Esophagus squamous epithelium (tissue), 5 donors: ENCODE data around the gene EWSR1. TPM values are rescaled to one million over a fixed set of nuclear protein-coding genes. Genes with fewer than 3 reads are reported as not detected.

Experiments
- DNase-seq: peaks from one replicate; lab custom pipeline; 2025; lab: John Stamatoyannopoulos, UW
- H3K27ac ChIP-seq, 4 donors: fragments of 200-600 bp; sonication (generic); one replicate each; pipeline ENCODE4 v1.5.1; 2016 to 2019; ENCODE audit warnings: mild to moderate bottlenecking in 1 of 4
- H3K27me3 ChIP-seq, 4 donors: fragments of 200-600 bp; sonication (generic); 1 replicate in 3 of 4; 2 replicates in 1 of 4; pipeline versions ENCODE4 v1.5.1 to v1.6.0; 2017 to 2021; ENCODE audit warnings: antibody characterized with exemption in 1 of 4
- H3K36me3 ChIP-seq, 3 donors: fragments of 200-600 bp; sonication (generic); one replicate each; pipeline ENCODE4 v1.5.1; 2016 to 2019
- H3K4me1 ChIP-seq, 3 donors: fragments of 200-600 bp; sonication (generic); one replicate each; pipeline ENCODE4 v1.5.1; 2017 to 2019
- H3K4me3 ChIP-seq, 4 donors: fragments of 200-600 bp; sonication (generic); 1 replicate in 3 of 4; 2 replicates in 1 of 4; pipeline ENCODE4 v1.5.1; 2016 to 2019; ENCODE audit warnings: mild to moderate bottlenecking in 2 of 4, moderate library complexity in 1 of 4
- H3K9me3 ChIP-seq, 3 donors: fragments of 200-600 bp; sonication (generic); one replicate each; pipeline ENCODE4 v1.5.1; 2016 to 2019
- CTCF ChIP-seq, 6 experiments: fragments of 450-650 bp in 4 of 6; fragments of 200-600 bp in 2 of 6; sonication (generic) in 2 of 6; IDR thresholded peaks; one replicate each; pipeline ENCODE4 v1.5.1; 2016 to 2019; ENCODE audit warnings: antibody characterized with exemption in 6 of 6, mild to moderate bottlenecking in 4 of 6, moderate library complexity in 4 of 6
- POLR2A ChIP-seq, 4 donors: fragments of 450-650 bp; IDR thresholded peaks; one replicate each; pipeline ENCODE4 v1.6.1; 2017; ENCODE audit warnings: antibody characterized with exemption in 4 of 4, mild to moderate bottlenecking in 4 of 4, moderate library complexity in 3 of 4
- whole genome bisulfite sequencing, 2 donors: methylation state at CpG; one replicate each; pipeline ENCODE4 v1.1.5; 2018; 5-methylcytosine and 5-hydroxymethylcytosine counted together
- intact Hi-C: fragments of 100-400 bp; cut with DNase I; formaldehyde crosslinking; loops from one replicate; pipeline ENCODE4 v1.15.0; 2022
- total RNA-seq, 4 donors: library from RNA; depleted of rRNA; stranded (reverse); fragments of >200 nt; gene quantifications; one replicate each; pipeline ENCODE4 v1.1.0, GENCODE V29; 2016
- donor health status: DM: yes; HTN: yes; CAD: no.

Gene EWSR1
- total RNA-seq, 4 donors from 2014 or later = 124 to 217 (median 174) TPM

- H3K27me3 ChIP-seq = no peaks in the 10 kb centered on the region
- intact Hi-C loops = no loop called here
- H3K9me3 ChIP-seq = no peaks in the 10 kb centered on the region
- 87 to 96% methylated on average over 3 to 7 of the region's 8 CpGs for WGBS, 2 donors
- H3K4me3 ChIP-seq = no peak overlapping the region
- peaks cover 42 to 100% (median 74%) of the 10 kb centered on the region in 3 donors for H3K36me3 ChIP-seq
- H3K27ac ChIP-seq = no peak overlapping the region
- H3K4me1 ChIP-seq = peaks cover 0 to 13% (median 3%) of the 10 kb centered on the region in 3 donors
- TF ChIP-seq CTCF (IDR thresholded peaks at IDR 0.05) (no peak), POLR2A (IDR thresholded peaks at IDR 0.05) (no peak)
- no peak for DNase-seq
Observed at GRCh38 chr22:29331213-29331612, 63.1 kb downstream of the EWSR1 start.

DNA sequence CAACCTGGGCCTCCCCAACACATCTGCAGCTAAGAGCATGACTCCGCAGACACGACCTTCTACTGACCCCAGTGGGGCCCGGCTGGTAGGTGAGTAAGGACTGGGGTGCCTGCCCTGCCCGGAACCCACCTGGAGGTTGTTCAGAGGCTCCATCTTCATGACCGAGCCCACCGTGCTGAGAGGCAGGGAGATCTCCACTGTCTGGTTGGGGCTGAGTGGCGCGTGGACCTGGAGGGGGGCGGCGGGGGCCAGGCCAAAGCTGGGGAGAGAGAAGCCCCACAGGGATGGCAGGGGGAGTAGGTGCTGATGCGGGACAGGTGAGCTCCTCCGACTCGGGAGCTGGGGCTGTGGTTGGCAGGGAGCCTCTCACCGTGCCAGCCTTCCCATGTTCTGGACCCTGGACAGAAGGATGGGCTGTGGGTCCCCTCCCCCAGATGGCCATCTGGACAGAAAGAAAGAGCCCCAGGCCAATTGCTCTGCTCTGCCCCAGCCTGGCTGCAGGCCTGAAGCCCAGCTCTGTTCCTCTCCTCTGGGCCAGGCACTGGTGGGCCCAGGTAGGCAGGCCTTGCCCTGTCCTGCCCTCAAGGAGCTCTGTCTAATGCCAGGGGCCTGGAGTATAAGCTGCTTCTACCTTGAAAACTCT is 63.7 kb downstream of the EWSR1 start:
- no peak overlapping the region for H3K27ac ChIP-seq
- WGBS, 2 donors = 82 to 100% methylated on average over 1 to 5 of the region's 14 CpGs

DNA sequence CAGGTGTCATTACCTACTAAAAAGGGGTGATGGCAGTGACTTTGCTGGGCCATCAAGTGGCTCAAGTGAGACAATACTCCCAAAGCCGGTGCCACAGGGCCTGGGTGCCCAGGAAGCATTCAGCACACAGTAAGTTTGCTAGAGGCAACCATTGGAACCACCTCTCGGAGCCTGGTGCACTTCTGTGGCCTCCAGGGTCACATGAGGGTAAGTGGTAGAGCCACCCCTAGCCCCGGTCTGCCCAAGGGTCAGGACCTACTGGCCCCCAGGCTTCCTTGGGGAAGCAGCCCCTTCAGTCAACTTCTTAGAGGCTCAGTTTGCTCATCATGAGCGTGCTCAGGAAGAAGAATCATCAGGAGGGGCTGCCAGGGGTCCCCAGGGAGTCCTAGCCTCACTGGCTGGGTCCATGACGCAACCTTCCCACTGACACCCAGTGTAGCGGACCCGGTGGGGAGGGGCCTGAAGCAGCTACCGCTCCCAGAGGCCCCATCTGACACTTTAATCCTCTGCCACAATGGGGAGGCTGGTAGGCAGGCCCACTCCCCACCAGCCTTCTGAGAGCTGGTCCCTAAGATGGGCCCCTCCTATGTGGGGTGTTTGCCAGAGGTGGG is 64.9 kb downstream of the EWSR1 start:
- DNase-seq = no peak
- no peak overlapping the region for H3K4me3 ChIP-seq
- no peaks in the 10 kb centered on the region for H3K27me3 ChIP-seq
- H3K27ac ChIP-seq = no peak overlapping the region
- H3K4me1 ChIP-seq = peaks cover 6 to 31% (median 10%) of the 10 kb centered on the region in 3 donors
- no peaks in the 10 kb centered on the region for H3K9me3 ChIP-seq
- H3K36me3 ChIP-seq = peaks cover 36 to 100% (median 60%) of the 10 kb centered on the region in 3 donors
- TF ChIP-seq POLR2A (IDR thresholded peaks at IDR 0.05) = no peak
- TF ChIP-seq CTCF (IDR thresholded peaks at IDR 0.05) = no peak
- intact Hi-C loops = no loop called here
- 93% methylated on average over 3 of the region's 8 CpGs; no CpG with 5 or more reads in 1 of the 2 donors for WGBS, 2 donors

More for the DNA sequence above, 63.7 kb downstream of the EWSR1 start:
- TF ChIP-seq CTCF (IDR thresholded peaks at IDR 0.05) (no peak), POLR2A (IDR thresholded peaks at IDR 0.05) (no peak)
- intact Hi-C loops = no loop called here
- no peaks in the 10 kb centered on the region for H3K9me3 ChIP-seq
- H3K27me3 ChIP-seq = no peaks in the 10 kb centered on the region
- H3K4me1 ChIP-seq = peaks cover 0 to 19% (median 3%) of the 10 kb centered on the region in 3 donors
- no peak for DNase-seq
- no peak overlapping the region for H3K4me3 ChIP-seq
- H3K36me3 ChIP-seq = peaks cover 42 to 100% (median 70%) of the 10 kb centered on the region in 3 donors

GRCh38 chr22:29334148-29334547 is 66.1 kb downstream of the EWSR1 start:
- no peaks in the 10 kb centered on the region for H3K27me3 ChIP-seq
- 93% methylated on average over 5 of the region's 7 CpGs; no CpG with 5 or more reads in 1 of the 2 donors for WGBS, 2 donors
- H3K4me1 ChIP-seq = peaks cover 6 to 42% (median 11%) of the 10 kb centered on the region in 3 donors
- H3K36me3 ChIP-seq = peaks cover 35 to 100% (median 56%) of the 10 kb centered on the region in 3 donors
- H3K27ac ChIP-seq = no peak overlapping the region
- no peak overlapping the region for H3K4me3 ChIP-seq
- intact Hi-C loops = no loop called here
- TF ChIP-seq CTCF (IDR thresholded peaks at IDR 0.05) (no peak), POLR2A (IDR thresholded peaks at IDR 0.05) (no peak)
- no peak for DNase-seq
- H3K9me3 ChIP-seq = no peaks in the 10 kb centered on the region

GRCh38 chr22:29334696-29335344 is 66.8 kb downstream of the EWSR1 start:
- TF ChIP-seq CTCF (IDR thresholded peaks at IDR 0.05) (no peak), POLR2A (IDR thresholded peaks at IDR 0.05) (no peak)
- Histone ChIP-seq H3K36me3 (peaks cover 35 to 100% (median 58%) of the 10 kb centered on the region in 3 donors), H3K4me1 (peaks cover 6 to 47% (median 11%) of the 10 kb centered on the region in 3 donors), H3K27me3 (no peaks in the 10 kb centered on the region), H3K4me3 (no peak overlapping the region), H3K9me3 (no peaks in the 10 kb centered on the region), H3K27ac (no peak overlapping the region)
- intact Hi-C loops = no loop called here
- WGBS, 2 donors = 86 to 90% methylated on average over 4 to 6 of the region's 12 CpGs
- DNase-seq = no peak
